Body of pancreas (tissue), 4 donors: ENCODE results near the gene TCF15. TPM values are rescaled to one million over a fixed set of nuclear protein-coding genes. Genes with fewer than 3 reads are reported as not detected.

Experiments used
- ATAC-seq: fragments of 150-250 bp; one replicate; pipeline ENCODE4 v1.9.1; 2016
- DNase-seq, 4 donors: peaks; one replicate each; pipeline ENCODE4 v3.0.0-alpha.2; 2019
- H3K27ac ChIP-seq, 4 donors: fragments of 200-600 bp; sonication (generic); 1 replicate in 3 of 4; 2 replicates in 1 of 4; pipeline versions ENCODE4 v1.5.1 to v1.6.1; 2016 to 2019; ENCODE audit warnings: mild to moderate bottlenecking in 1 of 4, mixed read lengths in 1 of 4, moderate library complexity in 1 of 4
- H3K27me3 ChIP-seq, 2 donors: fragments of 200-600 bp; sonication (generic); one replicate each; pipeline ENCODE4 v1.6.0; 2016; ENCODE audit warnings: mild to moderate bottlenecking in 1 of 2
- H3K36me3 ChIP-seq, 2 donors: fragments of 200-600 bp; sonication (generic); replicated peaks in 1 of 2; 2 replicates each; pipeline ENCODE4 v1.5.1; 2016; ENCODE audit warnings: low read depth in 2 of 2; ENCODE audit not compliant: insufficient read depth in 1 of 2
- H3K4me1 ChIP-seq: fragments of 200-600 bp; sonication (generic); one replicate; pipeline ENCODE4 v1.6.0; 2016
- H3K4me3 ChIP-seq, 2 donors: fragments of 200-600 bp; sonication (generic); 1 replicate in 1 of 2; 2 replicates in 1 of 2; pipeline ENCODE4 v1.5.1; 2016 to 2019
- H3K9me3 ChIP-seq, 3 donors: fragments of 200-600 bp; sonication (generic); 1 replicate in 2 of 3; 2 replicates in 1 of 3; pipeline ENCODE4 v1.5.1; 2016
- POLR2A ChIP-seq, 3 donors: fragments of 450-650 bp; IDR thresholded peaks; one replicate each; pipeline ENCODE4 v1.6.1; 2016; ENCODE audit warnings: antibody characterized with exemption in 3 of 3, mild to moderate bottlenecking in 2 of 3
- WGBS, 2 donors: methylation state at CpG; one replicate each; pipeline ENCODE4 v1.1.5; 2017; 5-methylcytosine and 5-hydroxymethylcytosine counted together
- intact Hi-C: fragments of 100-400 bp; cut with DNase I; formaldehyde crosslinking; loops from one replicate; pipeline ENCODE4 v1.15.1; 2023
- total RNA-seq, 2 donors: library from RNA; depleted of rRNA; stranded (reverse); fragments of >200 nt; gene quantifications; one replicate each; pipeline ENCODE4 v1.1.0, GENCODE V29; 2016
- TF ChIP-seq, protein P1 (sequence below), 7 experiments: fragments of 450-650 bp in 4 of 7; fragments of 200-600 bp in 3 of 7; sonication (generic) in 3 of 7; IDR thresholded peaks; one replicate each; pipeline ENCODE4 v1.5.1; 2016 to 2019; ENCODE audit warnings: antibody characterized with exemption in 7 of 7

The TCF15 gene
- total RNA-seq, 2 donors from 2014 or later, result not detected

DNA sequence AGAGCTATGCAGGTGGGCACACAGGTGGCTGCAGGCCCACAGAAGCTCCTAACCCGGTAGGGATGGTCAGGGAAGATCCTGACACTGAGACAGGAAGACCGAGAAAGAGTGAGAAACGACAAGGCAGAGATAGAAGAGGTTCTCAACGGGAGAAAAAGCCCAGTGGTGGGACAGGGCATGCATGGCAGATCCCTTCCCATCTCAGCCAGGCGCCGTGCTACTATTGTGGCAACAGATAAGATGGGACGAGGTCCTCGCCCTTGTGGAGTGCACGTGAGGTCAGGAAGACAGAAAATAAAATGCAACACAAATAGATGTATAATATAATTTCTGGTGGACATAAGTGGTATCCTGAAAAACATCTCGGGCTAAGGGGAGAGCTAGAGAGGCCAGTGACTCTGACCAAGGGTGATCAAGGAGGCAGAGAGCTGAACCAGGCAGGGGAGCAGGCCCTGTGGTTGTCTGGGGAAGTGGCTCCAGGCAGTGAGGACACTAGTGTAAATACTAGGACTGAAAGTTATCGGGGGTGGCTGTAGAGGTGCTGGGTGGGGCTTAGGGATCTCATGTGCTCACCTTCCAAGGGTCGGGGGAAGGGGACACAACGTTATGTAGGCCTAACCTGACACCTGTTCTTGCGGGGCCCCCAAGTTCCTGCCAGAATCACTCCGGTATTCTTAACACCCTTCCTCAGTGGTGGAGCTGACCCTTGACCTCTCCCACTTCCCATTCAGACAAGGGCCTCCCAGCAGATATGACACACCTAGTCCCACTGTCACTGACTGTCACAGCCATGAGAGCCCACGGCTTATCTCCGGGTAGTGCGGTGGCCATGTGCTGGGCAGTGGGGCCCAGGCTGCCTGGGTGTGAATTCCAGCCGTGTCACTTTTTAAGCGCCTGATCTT lies 41.9 kb upstream of the TCF15 start:
- intact Hi-C loops, result no loop called here

DNA sequence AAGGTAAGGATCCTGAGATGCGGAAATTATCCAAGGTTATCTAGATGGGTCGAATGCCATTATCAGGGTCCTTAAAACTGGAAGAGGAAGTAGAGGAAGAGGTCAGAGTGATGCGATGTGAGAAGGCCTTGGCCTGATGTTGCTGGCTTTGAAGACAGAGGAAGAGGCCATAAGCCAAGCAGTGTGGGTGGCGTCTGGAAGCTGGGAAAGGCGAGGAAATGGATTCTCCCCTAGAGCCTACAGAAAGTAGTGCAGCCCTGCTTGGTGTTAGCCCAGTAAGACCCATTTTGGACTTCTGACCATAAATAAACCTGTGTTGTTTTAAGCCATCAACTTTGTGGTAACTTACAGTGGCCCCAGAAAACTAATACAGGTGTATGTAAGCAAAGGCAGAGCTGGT lies 40.8 kb upstream of the TCF15 start:
- intact Hi-C loops, result no loop called here
- H3K27me3 ChIP-seq, result no peaks in the 10 kb centered on the region
- WGBS, 2 donors, result 69 to 78% methylated on average over 5 of the region's 5 CpGs

More for the DNA sequence above, 41.9 kb upstream of the TCF15 start:
- Histone ChIP-seq H3K9me3 (no peaks in the 10 kb centered on the region), H3K27ac (peak overlapping the region in 3 of 4 donors; percentile 70 to 87 (median 76)), H3K4me1 (peaks cover 29% of the 10 kb centered on the region), H3K36me3 (peaks cover 0 to 14% of the 10 kb centered on the region in 2 donors), H3K27me3 (no peaks in the 10 kb centered on the region), H3K4me3 (peak overlapping the region; percentile 36 to 37)
- DNase-seq (no peak), ATAC-seq (no peak)
- TF ChIP-seq POLR2A (IDR thresholded peaks at IDR 0.05), result no peak
- TF ChIP-seq, protein P1, sequence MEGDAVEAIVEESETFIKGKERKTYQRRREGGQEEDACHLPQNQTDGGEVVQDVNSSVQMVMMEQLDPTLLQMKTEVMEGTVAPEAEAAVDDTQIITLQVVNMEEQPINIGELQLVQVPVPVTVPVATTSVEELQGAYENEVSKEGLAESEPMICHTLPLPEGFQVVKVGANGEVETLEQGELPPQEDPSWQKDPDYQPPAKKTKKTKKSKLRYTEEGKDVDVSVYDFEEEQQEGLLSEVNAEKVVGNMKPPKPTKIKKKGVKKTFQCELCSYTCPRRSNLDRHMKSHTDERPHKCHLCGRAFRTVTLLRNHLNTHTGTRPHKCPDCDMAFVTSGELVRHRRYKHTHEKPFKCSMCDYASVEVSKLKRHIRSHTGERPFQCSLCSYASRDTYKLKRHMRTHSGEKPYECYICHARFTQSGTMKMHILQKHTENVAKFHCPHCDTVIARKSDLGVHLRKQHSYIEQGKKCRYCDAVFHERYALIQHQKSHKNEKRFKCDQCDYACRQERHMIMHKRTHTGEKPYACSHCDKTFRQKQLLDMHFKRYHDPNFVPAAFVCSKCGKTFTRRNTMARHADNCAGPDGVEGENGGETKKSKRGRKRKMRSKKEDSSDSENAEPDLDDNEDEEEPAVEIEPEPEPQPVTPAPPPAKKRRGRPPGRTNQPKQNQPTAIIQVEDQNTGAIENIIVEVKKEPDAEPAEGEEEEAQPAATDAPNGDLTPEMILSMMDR (IDR thresholded peaks at IDR 0.05), result peak in 1 of 7 experiments; percentile 5
- WGBS, 2 donors, result 56 to 69% methylated on average over 12 to 20 of the region's 20 CpGs

DNA sequence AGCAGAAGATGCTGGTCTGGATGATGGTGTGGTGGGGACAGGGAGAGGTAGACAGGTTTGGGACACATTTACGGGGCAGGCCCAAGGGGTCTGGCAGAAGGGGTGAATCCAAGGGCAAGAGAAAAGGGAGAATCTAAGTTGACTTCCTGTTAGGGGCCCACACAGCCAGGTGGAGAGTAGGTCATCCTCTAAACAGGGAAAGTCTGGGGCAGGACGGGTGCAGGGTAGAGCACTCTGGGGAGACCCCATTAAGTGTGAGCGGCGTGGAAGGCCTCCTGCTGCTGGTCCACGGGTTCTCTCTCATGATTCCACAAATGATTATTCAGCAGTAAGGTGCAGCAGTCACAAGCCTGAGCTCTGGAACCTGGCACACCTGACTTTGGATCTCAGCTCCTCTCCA lies 40.2 kb upstream of the TCF15 start:
- Histone ChIP-seq H3K4me3 (no peak overlapping the region), H3K9me3 (no peaks in the 10 kb centered on the region), H3K4me1 (peaks cover 45% of the 10 kb centered on the region), H3K27ac (no peak overlapping the region), H3K36me3 (peaks cover 0 to 14% of the 10 kb centered on the region in 2 donors), H3K27me3 (no peaks in the 10 kb centered on the region)
- intact Hi-C loops, result no loop called here
- no peak for ATAC-seq
- WGBS, 2 donors, result 87 to 93% methylated on average over 5 of the region's 5 CpGs
- TF ChIP-seq, protein P1 (IDR thresholded peaks at IDR 0.05), result no peak
- DNase-seq, result no peak

More for the DNA sequence above, 40.8 kb upstream of the TCF15 start:
- no peak for TF ChIP-seq POLR2A (IDR thresholded peaks at IDR 0.05)
- no peak for ATAC-seq
- Histone ChIP-seq H3K27ac (no peak overlapping the region), H3K9me3 (no peaks in the 10 kb centered on the region), H3K36me3 (peaks cover 0 to 14% of the 10 kb centered on the region in 2 donors), H3K4me3 (no peak overlapping the region), H3K4me1 (peaks cover 38% of the 10 kb centered on the region)
- no peak for DNase-seq

DNA sequence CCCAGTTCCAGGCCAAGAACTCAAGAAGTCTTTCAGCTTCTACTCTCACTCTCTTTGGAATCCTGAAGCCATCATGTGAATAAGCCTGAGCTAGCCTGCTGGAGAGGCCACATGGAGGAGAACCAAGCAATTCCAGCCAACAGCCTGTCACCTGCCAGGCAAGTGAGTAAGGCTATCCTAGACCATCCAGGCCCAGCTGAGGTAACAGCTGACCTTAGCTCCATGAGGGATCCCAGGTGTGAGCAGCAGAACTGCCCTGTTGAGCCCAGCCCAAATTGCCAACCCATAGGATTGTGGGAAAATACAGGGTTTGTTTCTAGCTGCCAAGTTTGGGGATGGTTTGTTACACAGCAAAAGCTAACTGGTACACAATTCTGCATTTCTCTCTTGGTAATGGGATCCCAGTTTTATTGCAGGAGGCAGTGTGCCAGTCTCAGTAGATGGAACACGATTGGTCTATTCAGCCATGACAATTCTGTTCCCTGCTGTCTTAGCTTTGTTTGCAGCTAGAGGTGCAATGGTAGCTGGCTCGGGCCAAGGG lies 37.4 kb upstream of the TCF15 start:
- 94% methylated on average over 2 of the region's 2 CpGs for WGBS, 2 donors
- H3K4me3 ChIP-seq, result no peak overlapping the region
- H3K27me3 ChIP-seq, result no peaks in the 10 kb centered on the region
- intact Hi-C loops, result no loop called here
- no peak for DNase-seq
- no peaks in the 10 kb centered on the region for H3K9me3 ChIP-seq
- no peak for TF ChIP-seq POLR2A (IDR thresholded peaks at IDR 0.05)
- TF ChIP-seq, protein P1 (IDR thresholded peaks at IDR 0.05), result no peak
- no peak overlapping the region for H3K27ac ChIP-seq
- no peak for ATAC-seq
- H3K4me1 ChIP-seq, result peaks cover 39% of the 10 kb centered on the region
- peaks cover 0 to 14% of the 10 kb centered on the region in 2 donors for H3K36me3 ChIP-seq

DNA sequence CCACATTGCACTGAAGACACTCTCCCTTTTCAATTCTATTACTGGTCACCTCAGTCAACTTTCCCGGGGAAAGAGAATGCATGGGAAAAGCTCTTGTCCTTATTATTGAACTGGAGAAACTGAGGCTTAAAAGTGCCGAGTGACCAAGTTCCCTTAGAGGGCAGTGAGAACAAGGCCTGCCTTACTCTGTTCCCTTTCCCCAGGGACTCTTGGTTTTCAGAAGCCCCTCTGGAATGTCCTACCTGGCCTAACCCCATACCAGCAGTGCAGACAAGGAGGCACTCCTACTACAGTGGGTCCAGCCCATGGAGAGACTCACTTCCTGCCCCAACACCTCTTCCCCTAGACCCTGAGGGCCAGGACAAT lies 36.7 kb upstream of the TCF15 start:
- H3K27me3 ChIP-seq, result no peaks in the 10 kb centered on the region
- H3K36me3 ChIP-seq, result peaks cover 0 to 14% of the 10 kb centered on the region in 2 donors
- no peak for ATAC-seq
- TF ChIP-seq, protein P1 (IDR thresholded peaks at IDR 0.05), result no peak
- TF ChIP-seq POLR2A (IDR thresholded peaks at IDR 0.05), result no peak
- peaks cover 35% of the 10 kb centered on the region for H3K4me1 ChIP-seq
- no peak overlapping the region for H3K4me3 ChIP-seq
- intact Hi-C loops, result no loop called here
- no peak overlapping the region for H3K27ac ChIP-seq
- DNase-seq, result no peak
- WGBS, 2 donors, result 85 to 97% methylated on average over 2 of the region's 2 CpGs
- no peaks in the 10 kb centered on the region for H3K9me3 ChIP-seq
